Activated naive CD4-positive, alpha-beta T cell (primary cell): Measurements from ENCODE around the gene TMEM167A.
A peak's percentile ranks its signal among the peaks of the same experiment; 100 is the strongest.

ENCODE experiments used
- DNase-seq, 4 experiments: peaks; one replicate each; lab custom pipeline; 2025; lab: John Stamatoyannopoulos, UW

The TMEM167A gene, protein sequence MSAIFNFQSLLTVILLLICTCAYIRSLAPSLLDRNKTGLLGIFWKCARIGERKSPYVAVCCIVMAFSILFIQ

DNA sequence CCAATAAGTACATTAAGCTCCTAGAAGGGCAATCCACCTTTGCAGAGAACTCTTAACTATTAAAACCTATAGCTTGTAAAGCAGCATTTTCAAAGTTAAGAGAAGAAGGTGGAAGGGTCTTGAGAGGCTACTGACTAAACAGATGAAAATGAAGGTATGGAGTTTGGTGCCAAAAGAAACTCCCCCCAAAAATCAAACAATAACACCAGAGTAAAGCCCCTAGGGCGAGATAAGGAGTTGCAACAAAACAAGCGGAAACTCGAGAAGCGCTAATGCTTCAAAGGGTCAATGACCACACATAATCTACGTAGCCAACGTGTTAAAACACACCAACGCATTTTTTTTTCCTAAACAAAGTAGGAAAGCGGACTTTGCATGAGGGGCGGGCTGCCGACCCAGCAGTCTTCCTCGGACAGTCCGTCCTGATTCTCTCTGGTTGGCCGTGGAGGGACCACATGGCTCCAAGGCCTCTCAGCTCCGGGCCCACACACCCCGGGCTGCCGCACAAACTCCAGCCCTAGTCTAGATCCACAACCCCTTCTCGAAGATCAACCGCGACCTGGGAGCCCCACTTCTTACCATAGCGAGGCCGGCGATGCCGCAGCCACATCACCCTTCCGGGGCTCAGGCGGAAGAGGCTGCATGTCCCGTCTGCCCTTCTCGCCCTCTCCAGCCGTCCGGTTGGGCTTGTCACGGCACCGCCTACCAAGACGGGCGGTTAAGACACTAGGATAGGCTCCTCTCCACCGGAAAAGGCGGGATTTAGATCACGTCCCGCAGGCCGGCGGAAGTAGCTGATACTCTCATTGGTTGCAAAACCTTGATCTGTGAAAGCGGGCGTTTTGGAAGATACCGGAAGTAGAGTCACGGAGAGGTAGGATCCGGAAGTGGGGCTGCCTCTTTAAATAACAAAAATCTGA is at the start of gene TMEM167A, which contains the start of gene XRCC4:
Gene TMEM167A (minus strand): TSS at position 653 of the 920 bp plus-strand sequence. CDS start 71 bp downstream, at position 582.
Gene XRCC4 (plus strand): TSS at position 806 of the 920 bp plus-strand sequence. CDS start 27,373 bp downstream, outside the sequence.
- DNase-seq, result peak; percentile 75 to 83 (median 78)

DNA sequence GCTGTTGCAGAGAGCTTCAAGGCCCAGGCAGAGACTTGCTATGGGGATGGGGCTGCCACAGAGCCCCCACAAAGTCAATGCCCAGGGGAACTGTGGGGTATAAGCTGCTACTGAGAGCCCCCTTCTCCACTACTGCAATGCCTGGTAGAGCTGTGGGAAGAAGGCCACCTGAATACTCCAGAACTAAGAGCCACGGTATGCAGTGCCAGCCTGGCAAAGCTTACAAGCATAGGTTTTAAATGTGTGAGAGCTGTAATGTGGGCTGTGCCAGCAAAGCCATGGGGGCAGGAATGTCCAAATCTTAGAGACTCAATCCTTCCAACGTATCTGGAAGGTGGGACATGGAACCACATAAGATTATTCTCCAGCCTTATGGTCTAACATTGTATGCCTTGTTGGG is 49.3 kb upstream of the TMEM167A start:
- no peak for DNase-seq

DNA sequence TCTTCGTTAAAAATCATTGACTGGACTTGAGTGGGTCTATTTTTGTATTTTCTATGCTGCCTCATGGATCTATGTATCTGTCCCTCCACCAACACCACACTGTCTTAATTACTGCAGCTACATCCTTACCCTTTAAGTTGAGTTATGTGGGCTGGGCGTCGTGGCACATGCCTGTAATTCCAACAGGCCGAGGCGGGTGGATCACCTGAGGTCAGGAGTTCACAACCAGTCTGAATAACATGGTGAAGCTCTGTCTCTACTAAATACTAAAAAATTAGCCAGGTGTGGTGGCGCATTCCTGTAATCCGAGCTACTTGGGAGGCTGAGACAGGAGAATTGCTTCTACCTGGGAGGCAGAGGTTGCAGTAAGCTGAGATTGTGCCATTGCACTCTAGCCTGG is 48.4 kb upstream of the TMEM167A start:
- no peak for DNase-seq

DNA sequence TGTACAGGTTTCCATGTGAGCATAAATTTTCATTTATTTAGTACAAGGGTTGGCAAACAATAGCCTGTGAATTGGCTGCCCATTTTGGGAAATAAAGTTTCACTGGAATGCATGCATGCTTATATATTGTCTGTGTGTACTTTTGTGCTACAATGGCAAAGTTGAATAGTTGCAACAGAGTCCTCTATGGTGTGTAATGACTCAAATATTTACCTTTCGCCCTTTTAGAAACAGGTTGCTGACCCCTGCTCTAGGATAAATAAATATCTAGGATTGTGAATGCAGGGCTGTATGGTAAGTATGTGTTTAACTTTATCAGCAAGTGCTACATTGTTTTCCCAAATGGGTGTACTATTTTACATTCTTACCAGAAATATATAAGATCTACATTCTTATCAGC is 47.4 kb upstream of the TMEM167A start:
- no peak for DNase-seq

DNA sequence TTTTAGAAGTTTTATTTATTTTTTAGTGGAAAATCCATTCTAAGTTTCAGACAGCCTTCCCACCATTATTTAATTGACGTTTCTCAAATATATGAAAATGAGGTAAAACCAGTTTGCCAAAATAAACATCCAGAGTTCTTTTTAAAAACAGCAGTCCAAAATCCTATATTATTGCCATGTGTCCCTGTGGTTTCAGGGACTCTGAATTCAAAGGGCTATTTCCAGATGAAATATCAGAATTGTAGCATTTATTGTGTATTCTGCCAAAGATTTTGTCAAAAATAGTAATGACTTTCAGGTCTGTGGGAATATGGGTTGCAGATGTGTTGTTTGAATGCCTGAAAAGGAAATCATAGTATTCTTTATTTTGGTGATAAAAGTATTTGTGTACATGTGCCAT is 41.8 kb upstream of the TMEM167A start:
- DNase-seq, result no peak

DNA sequence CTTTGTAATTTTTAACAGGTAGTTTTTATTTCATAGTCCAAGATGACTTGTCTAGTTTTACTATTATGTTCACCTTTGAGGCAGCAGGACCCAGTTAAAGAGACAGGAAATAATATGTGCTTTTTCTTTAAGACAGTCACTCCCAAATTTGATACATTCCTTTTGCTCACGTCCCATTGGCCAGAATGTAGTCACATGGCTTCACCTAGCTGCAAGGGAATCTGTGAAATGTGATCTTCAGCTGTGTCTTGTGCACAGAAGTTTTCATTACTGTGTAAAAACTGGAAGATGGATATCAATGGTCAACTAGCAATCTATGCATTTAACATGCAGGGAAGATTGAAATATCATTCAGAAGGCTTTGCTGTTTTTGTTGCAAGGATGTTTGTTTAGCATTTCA is 41.3 kb upstream of the TMEM167A start:
- no peak for DNase-seq

DNA sequence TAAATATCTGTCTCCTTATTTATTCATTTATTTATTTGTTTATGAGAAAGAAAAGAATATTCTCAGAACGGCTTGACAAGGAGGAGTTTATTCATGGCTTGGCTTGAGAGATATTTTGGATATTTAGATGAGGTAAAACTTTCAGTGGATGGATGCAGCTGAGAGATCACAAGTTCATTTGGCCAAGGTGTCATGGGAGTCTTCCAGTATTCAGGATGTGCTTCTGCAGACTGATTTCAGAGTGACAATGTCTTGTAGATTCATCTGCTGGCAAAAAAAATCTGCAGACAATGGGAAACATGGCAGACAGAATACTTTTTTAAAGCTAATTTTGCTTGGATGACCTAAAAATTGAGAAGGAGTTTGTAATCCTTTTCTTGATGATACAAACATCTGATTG is 38.6 kb upstream of the TMEM167A start:
- no peak for DNase-seq

DNA sequence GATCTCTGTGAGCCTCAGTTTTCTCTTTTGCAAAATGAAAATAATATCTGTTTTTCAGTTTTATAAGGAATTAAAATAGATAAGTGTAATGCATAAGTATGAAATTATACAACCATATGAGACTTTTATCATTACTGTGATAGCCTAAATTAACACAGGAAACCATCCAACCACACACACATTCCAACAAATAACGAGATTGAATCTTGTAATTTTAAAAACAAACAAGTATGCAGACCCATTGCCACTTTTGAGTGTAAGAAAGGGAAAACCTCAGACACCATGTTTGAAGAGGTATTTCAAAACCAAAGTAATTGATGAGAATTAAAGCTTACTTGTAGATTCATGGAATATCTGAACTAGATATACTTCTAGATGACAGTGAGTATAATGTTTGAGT is 32.2 kb upstream of the TMEM167A start:
- no peak for DNase-seq

DNA sequence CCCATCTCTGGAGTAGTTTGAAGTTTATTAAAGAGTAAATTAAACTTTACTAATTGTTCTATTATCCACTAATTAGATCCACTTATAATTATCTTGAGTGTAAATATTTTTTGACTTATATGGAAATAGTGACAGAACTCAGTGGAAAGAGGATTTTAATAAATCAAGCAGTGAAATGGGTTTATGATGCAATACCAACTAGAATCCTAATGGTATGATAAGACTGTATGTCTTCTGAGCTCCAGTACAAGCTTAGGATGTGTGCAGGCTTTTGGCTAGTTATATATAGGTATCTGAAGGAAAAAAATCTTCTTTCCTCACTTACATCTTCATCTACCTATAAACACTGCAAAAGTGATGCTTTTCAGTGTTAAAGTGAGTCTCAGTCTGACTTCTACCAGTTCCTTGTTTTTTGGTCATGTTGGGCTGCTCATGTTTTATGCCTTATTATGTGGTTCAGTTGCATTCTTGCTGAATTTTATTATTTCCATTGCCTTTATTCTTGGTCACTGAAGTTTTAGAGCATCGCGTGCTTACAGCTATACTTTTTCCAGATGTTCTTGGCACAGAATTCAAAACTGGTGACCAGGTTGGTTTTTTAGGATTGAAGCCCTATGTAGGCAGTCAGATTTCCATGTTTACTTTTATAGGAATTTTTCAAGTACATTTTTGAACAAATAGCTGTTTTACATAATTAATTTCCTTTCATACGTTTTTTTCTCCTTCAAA is 30.7 kb upstream of the TMEM167A start:
- DNase-seq, result no peak

DNA sequence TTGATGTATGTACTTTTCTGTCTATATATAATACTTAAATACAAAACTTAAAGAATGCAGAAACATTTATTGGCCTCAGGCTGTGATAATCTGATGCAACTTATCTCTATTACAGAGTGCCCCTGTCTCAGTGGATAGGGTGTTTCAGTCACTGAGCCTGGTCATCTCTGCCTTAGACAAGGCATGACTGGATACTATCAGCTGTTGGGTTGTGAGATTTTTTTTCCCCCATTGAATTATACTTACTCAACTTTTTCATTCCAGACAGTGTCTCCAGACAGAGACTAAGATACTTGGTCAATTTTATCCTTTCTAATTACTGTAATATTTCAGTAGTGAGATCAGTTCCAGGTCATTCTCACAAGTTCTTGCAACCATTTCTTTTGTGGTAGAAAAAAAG is 26.8 kb upstream of the TMEM167A start:
- DNase-seq, result no peak

DNA sequence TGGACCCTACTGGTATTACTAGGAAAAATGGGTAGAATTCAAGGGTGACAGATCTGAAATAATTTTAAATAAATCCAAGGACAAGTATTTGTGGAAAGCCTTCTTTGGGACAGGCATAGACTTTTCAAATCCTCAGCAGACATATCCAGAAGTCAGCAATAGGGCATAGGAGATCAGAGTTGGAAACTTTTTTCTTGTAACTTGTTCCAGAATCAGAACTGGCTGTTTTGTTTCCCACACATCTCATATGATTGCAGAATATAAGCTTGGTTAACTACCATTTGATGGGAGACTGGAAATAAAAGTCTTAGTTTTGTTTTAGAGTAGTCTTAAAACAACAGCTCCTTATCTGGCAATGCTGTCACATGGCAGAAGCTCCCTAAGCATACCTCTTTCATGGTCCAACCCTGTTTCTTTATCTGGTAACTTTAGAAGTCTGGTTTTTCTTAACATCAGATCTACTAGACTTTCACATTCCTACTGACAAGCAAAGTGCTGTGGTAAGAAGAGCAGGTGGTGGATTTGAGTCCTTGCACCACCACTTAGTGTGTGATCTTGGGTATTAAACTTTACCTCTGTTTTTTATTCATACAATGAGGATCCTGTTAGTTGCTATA is 25.3 kb upstream of the TMEM167A start:
- no peak for DNase-seq

DNA sequence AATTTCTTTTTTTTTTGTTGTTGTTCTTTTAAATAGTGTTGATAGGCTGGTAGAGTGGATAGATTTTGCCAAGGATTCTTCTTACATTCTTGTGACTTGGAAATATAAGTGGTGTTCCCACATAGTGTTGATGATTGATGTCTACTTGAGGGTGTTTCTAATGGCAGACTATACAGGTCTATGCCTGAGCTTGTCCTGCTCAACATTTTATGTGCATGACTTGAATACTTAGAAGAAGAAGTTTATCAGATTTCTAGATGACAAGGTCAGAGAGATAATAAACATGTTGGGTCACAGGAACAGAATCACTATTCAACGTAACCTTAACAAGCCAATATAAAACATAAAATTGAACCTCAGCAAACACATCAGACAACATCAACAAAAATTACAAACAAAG is 24.3 kb upstream of the TMEM167A start:
- DNase-seq, result no peak

DNA sequence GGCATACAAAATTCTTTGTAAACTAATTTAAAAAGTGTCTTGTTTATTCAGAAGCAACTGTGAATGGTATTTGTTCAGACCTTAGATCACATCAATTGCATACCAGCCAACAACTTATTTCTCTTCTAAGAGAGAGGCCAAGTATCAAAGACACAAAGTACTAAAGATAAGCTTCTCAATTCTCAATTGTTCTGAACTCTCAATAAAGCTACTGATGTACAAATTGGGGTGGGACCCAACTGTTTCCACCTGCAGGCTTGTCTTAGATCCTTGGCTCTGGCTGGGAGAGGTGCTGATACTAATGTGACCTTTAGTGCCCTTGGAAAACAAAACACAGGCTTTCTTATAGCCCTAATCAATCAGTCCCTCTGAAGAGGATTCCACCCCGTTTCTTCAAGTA is 22.3 kb upstream of the TMEM167A start:
- no peak for DNase-seq

DNA sequence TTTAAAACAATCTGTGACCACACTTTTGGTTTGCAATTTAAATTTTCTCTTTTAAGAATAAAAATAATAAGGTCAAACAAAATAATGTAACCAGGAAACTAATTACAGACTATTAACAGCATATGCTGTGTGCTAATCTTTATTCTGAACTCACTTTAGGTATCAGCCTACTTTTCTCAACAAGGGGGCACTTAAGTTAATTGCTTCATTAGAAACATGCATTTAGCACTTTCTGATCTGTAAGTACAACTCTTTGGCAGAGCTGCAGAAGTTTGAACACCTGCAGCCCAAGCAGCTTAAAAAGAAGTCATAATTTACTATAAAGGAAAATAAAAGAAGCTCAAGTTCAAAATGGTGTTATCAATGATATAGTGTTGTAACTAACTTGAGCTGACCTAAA is 21.8 kb upstream of the TMEM167A start:
- DNase-seq, result no peak

DNA sequence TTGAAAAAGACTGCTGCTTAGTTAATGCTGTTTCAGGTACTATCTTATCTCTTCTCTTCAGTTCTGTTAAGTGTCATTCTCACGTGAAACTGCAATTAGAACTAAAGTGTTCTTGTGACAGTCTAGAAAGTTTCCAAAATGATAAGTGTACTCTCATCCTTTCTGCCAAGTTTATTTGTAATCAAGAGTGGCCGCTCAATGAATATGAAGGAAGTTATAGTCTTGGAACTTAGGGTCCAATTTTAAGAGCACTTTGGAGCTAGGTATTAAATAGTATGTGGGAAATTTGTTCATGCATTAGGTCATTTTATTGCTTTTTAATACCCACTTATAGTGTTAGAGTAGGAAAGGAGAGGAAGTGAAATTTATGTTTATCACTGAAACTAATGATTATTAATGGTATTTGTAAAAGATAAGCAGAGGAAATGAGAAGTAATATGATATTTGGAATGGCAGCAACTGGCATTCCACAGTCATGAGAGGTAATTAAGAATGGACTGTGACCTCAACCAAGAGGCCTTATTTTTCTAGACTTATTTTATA is 20.6 kb upstream of the TMEM167A start:
- no peak for DNase-seq

DNA sequence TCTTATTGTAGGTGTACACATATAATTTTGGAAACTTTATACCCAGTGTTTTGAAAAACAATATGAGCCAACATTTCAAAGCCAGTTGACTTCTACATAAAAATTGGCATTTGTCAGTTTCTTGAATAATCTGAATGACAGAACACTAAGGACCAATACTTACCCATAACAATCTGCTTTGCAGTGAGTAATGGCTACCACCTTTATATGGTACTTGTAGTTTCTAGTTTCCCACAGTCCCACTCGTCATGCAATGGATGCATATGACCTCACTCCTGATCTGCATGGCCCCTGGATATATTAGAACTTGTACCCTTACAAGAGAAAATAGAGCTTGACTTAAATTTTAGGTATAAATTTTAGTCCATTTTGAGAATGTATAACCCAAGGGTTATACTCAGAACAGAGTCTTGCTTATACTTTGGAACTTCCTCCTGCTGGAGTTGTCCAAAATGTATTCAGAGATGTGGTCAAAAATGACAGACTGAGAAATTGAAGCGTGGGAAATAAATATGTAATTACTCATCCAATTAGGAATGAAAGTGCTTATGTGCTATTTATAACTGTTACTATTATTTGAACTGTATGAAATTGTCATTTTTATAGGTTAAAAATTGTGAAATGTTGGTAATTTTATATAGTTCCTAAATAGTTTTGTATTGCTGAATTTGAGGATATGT is 19.6 kb upstream of the TMEM167A start:
- DNase-seq, result no peak

DNA sequence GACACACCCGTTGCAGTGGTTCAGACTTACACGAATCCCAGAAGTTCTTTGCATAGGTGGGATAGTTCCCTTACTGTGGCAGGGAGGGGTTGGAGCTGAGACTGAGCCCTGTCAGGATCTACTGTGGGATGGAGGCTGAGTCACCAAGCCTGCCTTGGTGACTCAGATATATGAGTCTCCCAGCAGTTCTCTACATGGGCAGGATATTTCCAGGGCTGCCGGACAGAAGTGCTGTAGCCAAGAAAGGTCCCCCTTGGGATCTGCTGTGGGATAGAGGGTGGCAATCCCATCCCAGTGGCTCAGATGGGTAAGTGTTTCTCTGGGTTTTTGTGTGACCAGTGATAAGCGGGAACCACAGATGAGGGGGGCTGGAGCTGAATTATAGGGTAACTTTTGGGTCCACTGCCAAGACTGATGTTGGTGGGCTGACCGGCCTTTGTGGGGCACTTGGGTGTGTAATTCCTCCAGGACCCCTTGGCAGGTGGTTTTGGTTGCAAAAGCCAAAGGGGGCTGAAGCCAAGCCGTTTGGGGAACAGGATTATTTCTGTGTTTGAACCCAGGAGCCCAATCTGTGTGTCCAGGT is 18.9 kb upstream of the TMEM167A start:
- no peak for DNase-seq

DNA sequence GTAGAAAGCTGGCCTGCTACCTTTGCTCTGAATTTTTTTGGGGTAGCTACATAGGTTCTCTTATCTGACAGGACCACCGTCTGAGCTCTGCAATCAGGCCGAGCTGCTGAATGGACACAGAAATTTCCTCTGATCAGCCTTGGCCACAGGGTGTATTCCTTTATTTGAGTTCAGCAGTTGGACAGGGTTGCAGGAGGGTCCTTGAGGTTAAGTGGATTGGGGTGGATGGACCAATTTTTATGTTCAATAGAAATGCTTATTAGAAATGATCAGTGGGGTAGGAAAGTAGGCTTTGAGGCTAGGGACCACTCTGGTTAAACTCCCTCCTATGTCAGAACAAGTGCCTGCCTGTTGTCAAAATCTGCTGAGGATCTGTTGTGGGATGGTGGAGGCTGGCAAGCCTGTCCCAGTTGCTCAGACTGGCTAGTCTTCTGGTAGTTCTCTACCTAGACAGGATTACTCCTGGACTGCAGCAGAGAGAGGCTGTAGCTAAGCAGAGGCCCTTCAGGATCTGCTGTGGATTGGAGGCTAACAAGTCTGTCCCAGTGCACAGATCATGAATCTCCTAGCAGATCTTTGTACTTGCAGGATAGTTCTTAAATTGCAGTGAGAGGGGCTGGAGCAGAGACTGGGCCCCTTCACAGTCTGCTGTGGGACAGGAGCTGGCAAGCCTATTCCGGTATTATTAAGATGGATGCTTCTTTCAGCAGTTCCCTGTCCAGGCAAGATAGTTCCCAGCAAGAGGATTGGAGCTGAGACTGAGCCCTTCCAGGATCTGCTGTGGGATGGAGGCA is 18.2 kb upstream of the TMEM167A start:
- DNase-seq, result no peak

DNA sequence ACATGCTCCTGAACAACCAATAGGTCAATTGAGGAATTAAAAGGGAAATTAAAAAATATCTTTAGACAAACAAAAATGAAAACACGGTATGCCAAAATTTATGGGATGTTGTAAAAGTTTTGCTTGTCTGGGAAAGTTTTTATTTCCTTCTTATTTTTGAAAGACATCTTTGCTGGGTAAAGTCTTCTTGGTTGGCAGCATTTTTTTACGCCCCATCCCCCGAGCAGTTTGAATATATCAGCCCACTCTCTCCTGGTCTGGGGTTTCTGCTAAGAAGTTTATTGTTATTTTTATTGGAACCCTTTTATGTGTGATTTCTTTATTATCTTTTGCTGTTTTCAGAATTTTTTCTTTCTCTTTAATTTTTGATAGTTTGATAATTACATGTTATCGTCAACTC is 16.5 kb upstream of the TMEM167A start:
- DNase-seq, result no peak

DNA sequence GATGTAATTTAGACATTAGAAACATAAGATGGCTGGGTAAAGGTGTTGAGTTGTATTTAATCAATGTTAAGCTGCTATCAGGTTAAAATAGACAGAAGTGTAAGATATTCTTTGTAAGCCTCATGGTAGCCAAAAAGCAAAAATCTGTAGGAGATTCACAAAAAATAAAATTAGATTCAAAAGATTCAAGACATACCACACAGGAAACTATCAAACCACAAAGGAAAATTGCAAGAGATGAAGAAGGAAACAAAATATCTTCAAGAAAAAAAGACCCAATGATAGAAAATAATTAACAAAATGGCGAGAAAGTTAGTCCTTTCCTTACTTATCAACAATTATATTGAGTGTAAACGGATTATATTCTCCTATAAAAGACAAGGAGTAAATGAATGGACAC is 15.4 kb upstream of the TMEM167A start:
- no peak for DNase-seq
